ENCODE results near the gene DIPK1B.

DNA sequence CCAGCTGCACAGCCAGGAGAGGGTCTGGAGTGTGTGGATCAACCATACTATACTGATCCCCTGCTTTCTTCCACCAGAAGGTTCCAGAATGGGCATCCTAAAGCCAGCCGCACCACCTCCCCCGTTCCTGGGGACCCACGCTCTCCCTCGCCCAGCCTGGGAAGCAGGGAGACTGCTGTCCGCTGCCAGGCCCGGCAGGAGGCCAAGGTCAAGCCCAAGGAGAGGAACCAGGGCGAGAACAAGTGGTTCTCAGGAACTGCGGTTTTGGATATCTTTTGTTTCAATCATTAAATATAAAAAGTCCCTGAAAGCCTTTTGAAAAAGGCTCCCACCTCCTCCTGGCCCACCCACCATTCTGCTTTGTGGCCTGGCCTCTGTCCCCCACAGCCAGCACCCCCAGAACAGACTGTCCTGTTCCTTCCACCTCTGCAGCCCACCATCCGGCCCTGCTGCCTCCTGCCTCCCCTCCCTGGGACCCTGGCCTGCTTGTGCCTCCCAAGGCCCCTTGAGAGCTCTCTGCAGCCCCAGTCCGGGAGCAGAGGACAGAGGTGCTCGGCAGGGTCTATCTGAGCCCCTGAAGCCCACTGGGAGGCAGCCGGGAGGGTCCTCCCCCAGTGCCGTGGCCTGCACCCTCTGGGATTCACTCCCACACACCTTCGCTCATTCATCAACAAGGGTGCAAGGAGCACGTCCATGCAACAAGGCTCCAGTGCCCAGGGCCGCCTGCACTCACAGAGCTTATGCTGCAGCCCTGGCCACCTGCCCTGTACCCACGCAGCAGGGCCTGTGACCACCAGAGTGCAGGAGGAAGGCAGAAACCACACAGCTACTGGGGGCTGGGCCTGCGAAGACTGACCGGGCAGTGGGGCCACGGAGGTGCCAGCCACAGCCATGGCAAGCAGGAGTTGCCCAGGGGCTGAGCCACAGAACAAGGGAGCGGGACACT lies 36.6 kb downstream of the DIPK1B start:
- TF ChIP-seq, protein P1, sequence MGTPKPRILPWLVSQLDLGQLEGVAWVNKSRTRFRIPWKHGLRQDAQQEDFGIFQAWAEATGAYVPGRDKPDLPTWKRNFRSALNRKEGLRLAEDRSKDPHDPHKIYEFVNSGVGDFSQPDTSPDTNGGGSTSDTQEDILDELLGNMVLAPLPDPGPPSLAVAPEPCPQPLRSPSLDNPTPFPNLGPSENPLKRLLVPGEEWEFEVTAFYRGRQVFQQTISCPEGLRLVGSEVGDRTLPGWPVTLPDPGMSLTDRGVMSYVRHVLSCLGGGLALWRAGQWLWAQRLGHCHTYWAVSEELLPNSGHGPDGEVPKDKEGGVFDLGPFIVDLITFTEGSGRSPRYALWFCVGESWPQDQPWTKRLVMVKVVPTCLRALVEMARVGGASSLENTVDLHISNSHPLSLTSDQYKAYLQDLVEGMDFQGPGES (IDR thresholded peaks at IDR 0.05; ENCODE audit: low read depth, low read length) = no peak
- TF ChIP-seq, protein P2, sequence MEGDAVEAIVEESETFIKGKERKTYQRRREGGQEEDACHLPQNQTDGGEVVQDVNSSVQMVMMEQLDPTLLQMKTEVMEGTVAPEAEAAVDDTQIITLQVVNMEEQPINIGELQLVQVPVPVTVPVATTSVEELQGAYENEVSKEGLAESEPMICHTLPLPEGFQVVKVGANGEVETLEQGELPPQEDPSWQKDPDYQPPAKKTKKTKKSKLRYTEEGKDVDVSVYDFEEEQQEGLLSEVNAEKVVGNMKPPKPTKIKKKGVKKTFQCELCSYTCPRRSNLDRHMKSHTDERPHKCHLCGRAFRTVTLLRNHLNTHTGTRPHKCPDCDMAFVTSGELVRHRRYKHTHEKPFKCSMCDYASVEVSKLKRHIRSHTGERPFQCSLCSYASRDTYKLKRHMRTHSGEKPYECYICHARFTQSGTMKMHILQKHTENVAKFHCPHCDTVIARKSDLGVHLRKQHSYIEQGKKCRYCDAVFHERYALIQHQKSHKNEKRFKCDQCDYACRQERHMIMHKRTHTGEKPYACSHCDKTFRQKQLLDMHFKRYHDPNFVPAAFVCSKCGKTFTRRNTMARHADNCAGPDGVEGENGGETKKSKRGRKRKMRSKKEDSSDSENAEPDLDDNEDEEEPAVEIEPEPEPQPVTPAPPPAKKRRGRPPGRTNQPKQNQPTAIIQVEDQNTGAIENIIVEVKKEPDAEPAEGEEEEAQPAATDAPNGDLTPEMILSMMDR (IDR thresholded peaks at IDR 0.05) = no peak
- TF ChIP-seq RFX5 (IDR thresholded peaks at IDR 0.05; ENCODE audit: low read length) = no peak
- TF ChIP-seq MAX (IDR thresholded peaks at IDR 0.05; ENCODE audit: low read depth) = no peak
- no peak for TF ChIP-seq EP300 (IDR thresholded peaks at IDR 0.05; ENCODE audit: borderline replicate concordance in 1 of 2, low read depth in 1 of 2, low read length in 1 of 2)
- TF ChIP-seq POLR2AphosphoS5 (IDR thresholded peaks at IDR 0.05; ENCODE audit: low read depth, low read length) = no peak
- TF ChIP-seq, protein P3, sequence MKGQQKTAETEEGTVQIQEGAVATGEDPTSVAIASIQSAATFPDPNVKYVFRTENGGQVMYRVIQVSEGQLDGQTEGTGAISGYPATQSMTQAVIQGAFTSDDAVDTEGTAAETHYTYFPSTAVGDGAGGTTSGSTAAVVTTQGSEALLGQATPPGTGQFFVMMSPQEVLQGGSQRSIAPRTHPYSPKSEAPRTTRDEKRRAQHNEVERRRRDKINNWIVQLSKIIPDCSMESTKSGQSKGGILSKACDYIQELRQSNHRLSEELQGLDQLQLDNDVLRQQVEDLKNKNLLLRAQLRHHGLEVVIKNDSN (IDR thresholded peaks at IDR 0.05; ENCODE audit: borderline replicate concordance, low read depth) = no peak

All from SK-N-SH (cell line).